ENCODE results near the gene CDCA3. TPM values are rescaled to one million over a fixed set of nuclear protein-coding genes. Genes with fewer than 3 reads are reported as not detected.

Gene CDCA3
- total RNA-seq, 6 experiments from 2014 or later = 0.62 to 1.7 (median 1.3) TPM

DNA sequence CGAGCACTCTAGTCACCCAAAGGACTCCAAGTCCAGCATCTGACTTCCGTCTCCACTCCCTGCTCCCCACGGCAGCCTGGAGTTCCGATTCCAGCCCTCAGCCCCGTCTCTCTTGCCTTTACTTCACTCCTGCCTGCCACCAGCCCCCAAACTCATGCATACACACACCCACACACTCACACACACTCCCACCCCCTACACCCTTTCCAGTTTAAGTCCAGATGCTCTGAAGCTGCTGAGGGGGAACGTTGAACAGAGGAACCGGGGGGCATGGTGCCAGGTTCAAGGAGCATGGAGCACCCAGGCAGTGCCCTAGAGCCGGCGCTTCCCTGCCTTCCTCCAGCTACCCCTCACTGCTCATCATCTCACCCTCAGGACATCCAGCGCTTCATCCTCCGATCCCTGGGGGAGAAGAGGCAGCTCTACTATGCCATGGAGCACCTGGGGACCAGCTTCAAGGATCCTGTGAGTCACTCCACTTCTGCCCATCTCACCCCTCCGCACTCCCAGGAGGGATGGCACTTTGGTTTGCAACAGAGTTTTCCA, 19.6 kb downstream of the CDCA3 start:
- DNase-seq (no peak), ATAC-seq (no peak)
- Histone ChIP-seq H3K27ac (no peak overlapping the region), H3K4me1 (peaks cover 0 to 5% (median 0%) of the 10 kb centered on the region in 4 donors), H3K27me3 (no peaks in the 10 kb centered on the region), H3K9me3 (no peaks in the 10 kb centered on the region), H3K36me3 (no peaks in the 10 kb centered on the region), H3K4me3 (no peak overlapping the region)
- intact Hi-C loops (cut with DNase I) = loop anchor here in 1 of 2 donors (10.0 kb wide), 1 partner anchor 207 kb away; no protein-coding TSS in a partner anchor
- TF ChIP-seq, protein P1, sequence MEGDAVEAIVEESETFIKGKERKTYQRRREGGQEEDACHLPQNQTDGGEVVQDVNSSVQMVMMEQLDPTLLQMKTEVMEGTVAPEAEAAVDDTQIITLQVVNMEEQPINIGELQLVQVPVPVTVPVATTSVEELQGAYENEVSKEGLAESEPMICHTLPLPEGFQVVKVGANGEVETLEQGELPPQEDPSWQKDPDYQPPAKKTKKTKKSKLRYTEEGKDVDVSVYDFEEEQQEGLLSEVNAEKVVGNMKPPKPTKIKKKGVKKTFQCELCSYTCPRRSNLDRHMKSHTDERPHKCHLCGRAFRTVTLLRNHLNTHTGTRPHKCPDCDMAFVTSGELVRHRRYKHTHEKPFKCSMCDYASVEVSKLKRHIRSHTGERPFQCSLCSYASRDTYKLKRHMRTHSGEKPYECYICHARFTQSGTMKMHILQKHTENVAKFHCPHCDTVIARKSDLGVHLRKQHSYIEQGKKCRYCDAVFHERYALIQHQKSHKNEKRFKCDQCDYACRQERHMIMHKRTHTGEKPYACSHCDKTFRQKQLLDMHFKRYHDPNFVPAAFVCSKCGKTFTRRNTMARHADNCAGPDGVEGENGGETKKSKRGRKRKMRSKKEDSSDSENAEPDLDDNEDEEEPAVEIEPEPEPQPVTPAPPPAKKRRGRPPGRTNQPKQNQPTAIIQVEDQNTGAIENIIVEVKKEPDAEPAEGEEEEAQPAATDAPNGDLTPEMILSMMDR (IDR thresholded peaks at IDR 0.05) = no peak
- no peak for TF ChIP-seq POLR2A (IDR thresholded peaks at IDR 0.05)
- WGBS (ENCODE audit: insufficient coverage, low coverage, low lambda C conversion rate, missing lambda C conversion rate) = 61% methylated on average over 6 of the region's 12 CpGs

DNA sequence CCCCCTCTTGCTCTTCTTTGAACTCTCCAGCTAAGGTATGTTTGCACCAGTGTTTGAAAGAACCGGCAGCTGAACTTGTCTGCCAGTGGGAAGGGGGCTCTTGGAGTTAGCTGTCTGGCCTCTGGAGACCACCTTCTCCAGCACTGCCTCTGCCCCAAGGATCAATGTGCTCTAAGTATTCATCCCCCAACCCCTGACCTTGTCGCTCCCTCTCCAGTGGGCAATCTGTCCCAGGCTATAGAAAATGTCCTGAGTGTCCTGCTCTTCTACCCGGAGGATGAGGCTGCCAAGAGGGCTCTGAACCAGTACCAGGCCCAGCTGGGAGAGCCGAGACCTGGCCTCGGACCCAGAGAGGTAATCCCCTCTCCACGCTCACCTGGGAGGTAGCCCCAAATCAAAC, 20.1 kb downstream of the CDCA3 start:
- no peak for ATAC-seq
- H3K4me1 ChIP-seq = peaks cover 0 to 5% (median 0%) of the 10 kb centered on the region in 4 donors
- H3K27ac ChIP-seq = no peak overlapping the region
- no peak overlapping the region for H3K4me3 ChIP-seq
- no peak for DNase-seq
- intact Hi-C loops (cut with DNase I) = loop anchor here in 1 of 2 donors (10.0 kb wide), 1 partner anchor 206 kb away; no protein-coding TSS in a partner anchor
- 49% methylated on average over 4 of the region's 6 CpGs for WGBS (ENCODE audit: insufficient coverage, low coverage, low lambda C conversion rate, missing lambda C conversion rate)
- H3K36me3 ChIP-seq = no peaks in the 10 kb centered on the region
- no peaks in the 10 kb centered on the region for H3K27me3 ChIP-seq
- H3K9me3 ChIP-seq = no peaks in the 10 kb centered on the region
- no peak for TF ChIP-seq POLR2A (IDR thresholded peaks at IDR 0.05)
- TF ChIP-seq, protein P1 (IDR thresholded peaks at IDR 0.05) = no peak

DNA sequence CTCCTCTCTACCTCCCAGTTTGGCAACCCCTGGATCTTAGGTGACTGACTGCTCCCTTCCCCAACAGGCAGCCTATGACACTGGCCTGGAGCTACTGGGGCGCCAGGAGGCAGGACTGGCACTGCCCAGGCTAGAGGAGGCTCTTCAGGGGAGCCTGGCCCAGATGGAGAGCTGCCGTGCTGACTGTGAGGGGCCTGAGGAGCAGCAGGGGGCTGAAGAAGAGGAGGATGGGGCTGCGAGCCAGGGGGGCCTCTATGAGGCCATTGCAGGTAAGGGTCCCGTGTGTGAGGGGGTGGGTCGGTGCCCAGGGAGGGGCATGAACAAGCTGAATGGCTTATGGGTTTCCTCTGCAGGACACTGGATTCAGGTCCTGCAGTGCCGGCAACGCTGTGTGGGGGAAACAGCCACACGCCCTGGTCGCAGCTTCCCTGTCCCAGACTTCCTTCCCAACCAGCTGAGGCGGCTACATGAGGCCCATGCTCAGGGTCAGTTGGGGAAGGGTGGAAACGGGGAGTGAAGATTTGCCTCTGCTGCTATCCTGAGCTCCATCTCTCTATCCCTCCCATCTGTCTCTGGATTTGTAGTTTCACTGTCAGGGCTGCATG, 20.7 kb downstream of the CDCA3 start:
- WGBS (ENCODE audit: insufficient coverage, low coverage, low lambda C conversion rate, missing lambda C conversion rate) = 58% methylated on average over 7 of the region's 11 CpGs
- H3K36me3 ChIP-seq = no peaks in the 10 kb centered on the region
- intact Hi-C loops (cut with DNase I) = loop anchor here in 1 of 2 donors (10.0 kb wide), 1 partner anchor 206 kb away; no protein-coding TSS in a partner anchor
- peaks cover 0 to 5% (median 0%) of the 10 kb centered on the region in 4 donors for H3K4me1 ChIP-seq
- no peak for ATAC-seq
- H3K27me3 ChIP-seq = no peaks in the 10 kb centered on the region
- peak in 1 of 3 donors; percentile 52 for DNase-seq
- TF ChIP-seq, protein P1 (IDR thresholded peaks at IDR 0.05) = no peak
- TF ChIP-seq POLR2A (IDR thresholded peaks at IDR 0.05) = no peak
- no peaks in the 10 kb centered on the region for H3K9me3 ChIP-seq
- H3K27ac ChIP-seq = no peak overlapping the region
- no peak overlapping the region for H3K4me3 ChIP-seq

DNA sequence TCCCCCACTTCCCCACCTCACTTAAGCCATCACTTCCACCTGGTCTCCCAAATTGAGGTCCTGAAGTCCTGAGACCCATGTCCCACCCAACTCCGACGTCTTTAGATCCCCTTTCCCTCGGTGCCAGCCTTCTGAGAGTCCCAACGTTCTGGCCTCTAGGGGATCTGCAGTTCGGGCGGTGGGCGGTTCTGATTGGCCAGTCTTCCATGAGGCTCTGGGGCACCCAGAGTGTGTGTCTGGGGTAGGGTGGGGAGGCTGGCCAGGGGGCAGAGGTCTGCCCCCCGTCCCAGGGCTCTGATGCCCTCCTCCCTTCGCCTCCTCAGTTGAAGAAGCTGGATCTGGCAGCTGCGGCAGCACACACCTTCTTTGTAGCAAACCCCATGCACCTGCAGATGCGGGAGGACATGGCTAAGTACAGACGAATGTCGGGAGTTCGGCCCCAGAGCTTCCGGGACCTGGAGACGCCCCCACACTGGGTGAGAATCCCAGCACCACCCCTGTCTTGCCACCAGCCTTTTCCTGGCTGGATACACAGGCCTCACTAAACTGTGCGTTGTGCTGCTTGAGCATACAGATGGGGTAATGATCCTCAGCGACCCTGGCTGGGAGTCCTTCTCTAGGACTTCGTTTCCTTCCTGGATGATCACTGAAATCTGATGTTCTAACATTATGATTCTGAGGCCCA, 21.4 kb downstream of the CDCA3 start:
- TF ChIP-seq, protein P1 (IDR thresholded peaks at IDR 0.05) = no peak
- TF ChIP-seq POLR2A (IDR thresholded peaks at IDR 0.05) = no peak
- no peaks in the 10 kb centered on the region for H3K9me3 ChIP-seq
- H3K4me3 ChIP-seq = peak overlapping the region in 2 of 3 donors; percentile 51 to 58
- peaks cover 0 to 5% (median 0%) of the 10 kb centered on the region in 4 donors for H3K4me1 ChIP-seq
- intact Hi-C loops (cut with DNase I) = loop anchor here (5.0 to 10.0 kb wide), 2 partner anchors 97 to 205 kb away; no protein-coding TSS in a partner anchor
- no peak overlapping the region for H3K27ac ChIP-seq
- H3K36me3 ChIP-seq = no peaks in the 10 kb centered on the region
- no peaks in the 10 kb centered on the region for H3K27me3 ChIP-seq
- 59% methylated on average over 9 of the region's 19 CpGs for WGBS (ENCODE audit: insufficient coverage, low coverage, low lambda C conversion rate, missing lambda C conversion rate)
- ATAC-seq (no peak), DNase-seq (peak in 1 of 3 donors; percentile 15)
